NCI-H1105 (cell line): ENCODE measurements around the gene EHD4.

ENCODE experiments used
- DNase-seq: peaks from one replicate; lab custom pipeline; 2025; lab: John Stamatoyannopoulos, UW

Gene EHD4

DNA sequence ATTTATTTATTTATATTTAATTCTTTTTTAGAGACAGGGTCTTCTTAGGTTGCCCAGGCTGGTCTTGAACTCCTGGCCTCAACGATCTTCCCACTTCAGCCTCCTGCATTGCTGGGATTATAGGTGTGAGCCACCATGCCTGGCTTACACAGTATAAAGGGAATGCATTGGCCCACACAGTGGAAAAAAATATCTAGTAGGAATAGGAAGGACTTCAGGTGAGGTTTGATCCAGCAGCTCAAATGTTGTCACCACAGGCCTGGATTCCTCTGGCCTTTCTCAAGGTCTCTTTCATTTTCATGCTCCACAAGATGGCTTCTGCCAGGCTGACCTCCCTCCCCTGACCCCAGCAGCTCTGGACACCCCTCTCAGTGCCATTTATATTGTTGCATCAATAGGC is 76.4 kb downstream of the EHD4 start:
- DNase-seq: no peak

DNA sequence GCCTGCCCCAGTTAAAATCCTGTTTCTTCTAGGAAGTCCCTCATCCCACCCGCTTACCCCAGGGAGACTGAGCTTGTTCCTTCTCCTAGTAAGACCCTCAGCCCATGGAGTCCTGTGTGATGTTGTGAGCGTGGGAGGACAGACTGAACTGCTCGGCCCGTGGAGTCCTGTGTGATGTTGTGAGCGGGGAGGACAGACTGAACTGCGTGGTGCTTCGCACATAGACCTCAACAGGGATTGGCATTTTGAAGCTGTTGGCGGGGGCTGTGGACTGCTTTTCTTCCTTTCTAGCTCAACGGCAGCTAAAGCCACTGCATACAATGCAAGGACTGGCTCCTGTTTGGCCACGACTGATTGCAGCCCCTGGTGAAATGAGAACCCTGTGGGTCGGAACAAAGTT is 76.9 kb downstream of the EHD4 start:
- DNase-seq: no peak

DNA sequence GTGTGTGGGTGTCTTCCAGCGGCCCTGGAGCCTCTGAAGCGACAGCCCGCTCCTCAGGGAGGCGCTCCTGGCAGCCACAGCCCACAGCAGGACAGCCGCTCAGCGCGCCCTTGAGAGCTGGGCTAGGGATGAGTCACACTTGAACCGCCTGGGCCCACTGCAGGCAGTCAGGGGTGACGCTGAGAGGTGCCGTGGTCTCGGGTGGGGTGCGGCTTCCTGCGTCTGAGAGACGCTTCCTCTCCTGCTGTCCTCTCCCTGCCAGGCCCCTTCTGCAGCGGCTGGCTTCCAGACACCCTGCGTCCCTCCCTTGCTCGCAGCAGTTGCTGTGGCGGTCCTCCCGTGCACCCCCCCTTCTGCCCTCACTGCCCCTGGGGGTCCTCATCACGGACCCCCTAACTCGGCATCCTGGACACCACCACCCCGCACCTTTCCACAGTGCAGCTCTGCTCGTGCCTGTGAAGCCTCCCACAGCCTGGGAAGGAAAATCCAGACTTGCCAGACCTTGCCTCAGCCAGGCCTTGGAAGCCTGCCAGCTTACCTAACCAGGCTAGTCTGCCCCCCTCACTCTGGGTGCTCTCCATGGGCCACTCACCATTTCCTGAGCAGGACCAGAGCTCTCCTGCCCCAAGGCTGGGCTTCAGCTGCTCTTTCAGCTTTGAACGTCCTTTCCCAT is 77.4 kb downstream of the EHD4 start:
- peak; percentile 45 for DNase-seq

DNA sequence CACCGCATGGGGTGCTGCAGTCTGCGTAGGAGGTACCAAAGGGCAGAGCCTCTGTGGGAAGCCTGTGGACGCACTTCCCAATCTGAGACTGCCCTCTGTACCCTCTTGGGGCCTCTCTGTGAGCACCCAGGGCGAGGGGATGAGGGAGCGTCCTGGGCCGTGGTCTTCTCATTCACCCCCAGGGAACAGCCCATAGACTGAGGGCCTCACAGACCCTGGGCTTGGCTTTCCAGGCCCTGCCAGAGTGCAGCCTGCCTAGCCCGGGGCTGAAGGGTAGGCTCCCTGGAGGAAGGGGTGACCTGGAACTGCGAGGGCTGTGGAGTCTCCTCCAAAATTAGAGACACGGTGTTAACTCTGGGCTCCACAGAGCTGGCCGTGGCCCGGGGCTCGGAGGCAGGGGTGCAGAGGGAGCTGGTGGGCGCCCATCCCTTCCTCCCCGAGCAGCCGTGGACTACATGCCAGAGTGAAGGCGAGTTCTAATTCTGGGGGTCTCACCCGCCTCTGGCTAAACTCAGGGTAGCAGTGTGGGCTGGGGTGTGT is 78.0 kb downstream of the EHD4 start:
- no peak for DNase-seq

DNA sequence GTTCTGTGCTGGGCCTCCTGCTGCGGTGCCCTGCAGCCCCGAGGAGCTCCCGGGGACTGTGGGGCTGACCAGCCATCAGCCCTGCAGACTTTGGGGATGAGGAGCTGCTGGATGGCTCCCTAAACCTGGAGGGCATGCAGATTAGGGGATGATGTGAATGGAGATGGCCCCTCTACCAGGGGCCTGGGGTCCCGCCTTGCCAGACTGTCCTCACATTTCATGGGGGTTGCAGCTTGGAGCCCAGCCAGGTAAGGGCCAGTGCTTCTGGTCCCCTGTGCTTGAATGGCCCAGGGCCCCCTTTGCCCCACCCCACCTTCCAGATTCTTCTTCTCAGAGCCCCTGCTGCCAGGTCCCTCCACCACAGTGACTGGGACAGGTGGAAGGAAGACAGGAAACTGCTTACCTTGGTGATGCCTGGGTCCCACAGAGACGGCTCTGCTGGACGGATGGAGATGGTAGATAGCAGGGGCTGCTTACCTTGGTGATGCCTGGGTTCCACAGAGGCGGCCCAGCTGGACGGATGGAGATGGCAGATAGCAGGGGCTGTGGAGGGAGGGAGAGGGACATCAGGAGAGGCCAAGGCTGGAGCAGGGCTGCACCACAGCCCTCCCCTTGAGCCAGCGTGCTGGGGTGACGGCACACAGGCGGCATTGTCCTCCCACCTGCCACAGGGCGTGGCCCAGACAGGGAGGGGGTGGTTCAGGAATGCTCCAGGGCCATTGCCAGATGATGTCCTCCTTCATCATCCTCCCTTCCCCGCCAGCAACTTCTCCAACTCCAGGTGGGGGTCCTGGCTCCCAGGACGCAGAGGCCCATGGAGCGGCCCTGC is 78.7 kb downstream of the EHD4 start, which contains the start of gene SPTBN5:
SPTBN5 (minus strand) TSS at position 632 of the 829 bp plus-strand sequence; CDS start at position 76, 556 bp downstream.
- no peak for DNase-seq

DNA sequence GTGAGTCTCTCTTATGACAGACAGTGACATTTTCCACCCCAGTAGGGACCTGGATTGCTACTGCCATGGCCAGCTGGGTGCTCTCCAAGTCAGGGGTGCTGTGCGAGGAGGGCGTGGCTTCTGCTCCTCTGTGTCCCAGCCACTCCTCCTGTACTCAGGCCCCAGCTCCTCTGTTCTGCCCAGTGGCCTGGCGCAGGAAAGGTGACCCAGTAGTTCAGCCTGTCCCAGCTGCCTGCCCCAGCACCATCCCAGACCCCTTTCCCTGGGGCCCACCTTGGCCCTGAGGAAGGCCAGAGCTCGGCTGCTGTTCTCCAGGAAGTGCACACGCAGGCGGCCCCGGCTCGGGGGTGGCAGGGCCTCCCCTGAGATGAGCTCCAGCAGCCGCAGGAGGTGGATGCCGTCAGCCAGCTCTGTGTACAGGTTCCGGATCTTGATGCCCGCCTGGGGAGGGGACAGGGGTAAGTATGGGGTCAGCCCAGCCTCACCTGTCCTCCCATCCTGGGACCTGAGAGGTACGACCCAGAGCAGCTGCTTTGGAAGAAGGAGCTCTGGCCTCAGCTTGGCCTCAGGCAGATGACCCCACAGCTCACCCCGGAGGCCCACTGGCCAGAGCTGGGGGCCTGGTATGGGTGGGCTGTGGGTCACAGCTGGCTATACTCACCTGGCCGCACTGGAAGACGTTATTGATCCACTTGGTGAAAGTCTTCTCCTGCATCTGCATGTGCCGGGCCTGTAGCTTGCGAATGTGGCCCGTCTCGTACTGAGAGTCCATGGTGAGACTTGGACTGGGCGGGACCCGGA is 79.5 kb downstream of the EHD4 start:
- DNase-seq: no peak

DNA sequence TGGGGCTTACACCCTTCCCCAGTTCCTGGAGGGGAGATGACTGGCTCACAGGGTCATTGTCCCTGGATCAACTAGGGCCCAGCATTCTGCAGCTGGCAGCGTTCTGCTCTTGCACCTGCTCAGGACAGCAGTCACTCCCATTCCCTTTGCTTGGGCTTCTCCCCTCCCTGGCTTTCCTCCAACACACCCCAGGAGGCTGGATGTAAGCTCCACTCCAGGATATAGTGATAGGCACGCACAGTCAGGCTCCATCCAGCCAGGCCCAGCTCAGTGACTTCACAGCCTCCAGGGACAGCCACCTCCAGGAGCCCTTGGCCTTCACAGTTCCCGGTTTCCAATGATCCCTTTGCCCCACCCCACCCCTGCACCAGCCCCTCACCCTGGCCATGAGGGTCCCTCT is 80.4 kb downstream of the EHD4 start:
- DNase-seq: peak; percentile 78

DNA sequence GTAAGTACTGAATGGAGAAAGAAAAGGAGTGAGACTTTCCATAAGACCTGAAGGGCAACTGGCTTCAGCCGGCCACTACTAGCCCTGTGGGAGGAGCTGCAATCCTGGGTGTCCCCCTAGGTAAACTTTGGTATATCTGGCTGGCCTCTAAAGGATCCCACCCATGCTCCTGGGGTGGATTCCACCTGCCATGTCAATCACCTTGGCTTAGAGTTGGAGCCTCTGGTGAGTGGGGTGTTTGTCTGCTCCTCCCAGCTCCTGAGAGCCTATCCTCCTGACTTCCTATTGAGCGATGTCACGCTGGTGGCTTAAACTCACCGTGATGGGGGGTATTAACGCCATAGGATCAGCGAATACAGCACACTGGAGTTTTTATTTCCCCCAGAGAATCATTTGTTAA is 81.1 kb downstream of the EHD4 start:
- no peak for DNase-seq

DNA sequence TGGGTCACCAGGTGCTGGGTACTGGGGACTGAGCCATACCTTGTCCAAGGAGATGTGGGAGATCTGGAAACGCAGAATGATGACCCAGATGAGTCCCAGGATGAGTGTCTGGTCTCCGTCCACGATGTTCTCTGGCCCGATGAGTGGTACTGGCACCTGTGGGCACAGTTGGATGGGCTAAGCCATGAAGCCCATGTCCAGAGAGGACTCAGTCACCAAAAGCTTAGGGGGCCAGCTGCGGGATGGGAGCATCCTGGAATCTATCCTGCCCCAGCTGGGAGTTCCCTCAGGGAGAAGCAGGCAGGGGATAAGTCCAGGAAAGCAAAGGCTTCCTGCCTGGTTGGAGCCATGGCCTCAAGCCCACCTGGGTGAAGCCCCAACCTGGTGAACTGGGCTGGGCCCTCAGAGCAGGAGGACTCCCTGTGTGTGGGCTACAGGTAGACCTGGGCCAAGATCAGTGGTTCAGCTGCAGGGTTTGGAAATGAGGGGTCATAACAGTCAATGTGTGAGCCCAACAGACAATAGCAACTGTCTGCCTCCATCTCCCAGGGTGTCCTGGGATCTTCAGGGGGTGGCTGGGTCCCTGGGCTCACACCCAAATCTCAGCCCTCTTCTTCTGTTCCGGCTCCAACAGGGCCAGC is 82.2 kb downstream of the EHD4 start:
- DNase-seq: no peak

DNA sequence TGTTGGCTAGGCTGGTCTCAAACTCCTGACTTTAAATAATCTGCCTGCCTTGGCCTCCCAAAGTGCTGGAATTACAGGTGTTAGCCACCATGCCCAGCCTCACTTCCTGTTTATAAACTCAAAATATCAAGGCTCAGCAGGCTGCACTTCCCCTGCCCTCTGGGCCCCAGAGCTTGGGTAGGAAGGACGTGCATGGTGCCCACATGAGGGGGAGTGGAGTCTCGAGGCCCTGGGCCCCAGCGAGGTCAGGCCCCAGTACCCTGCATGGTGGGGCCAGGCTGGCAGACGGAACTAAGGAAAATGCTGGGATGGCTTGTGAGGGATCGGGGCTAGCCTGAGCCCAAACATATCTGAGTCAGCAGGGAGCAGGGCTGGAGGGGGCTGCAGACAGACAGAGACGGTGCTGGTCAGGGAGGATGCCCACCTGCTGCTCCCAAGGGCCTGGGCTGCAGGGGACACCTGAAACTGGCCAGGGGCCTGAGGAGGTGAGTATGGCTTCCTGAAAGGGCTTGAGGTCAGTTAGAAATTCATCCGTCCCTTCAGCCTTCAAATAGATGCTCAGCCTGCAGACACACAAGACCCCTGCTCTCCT is 83.6 kb downstream of the EHD4 start:
- no peak for DNase-seq

DNA sequence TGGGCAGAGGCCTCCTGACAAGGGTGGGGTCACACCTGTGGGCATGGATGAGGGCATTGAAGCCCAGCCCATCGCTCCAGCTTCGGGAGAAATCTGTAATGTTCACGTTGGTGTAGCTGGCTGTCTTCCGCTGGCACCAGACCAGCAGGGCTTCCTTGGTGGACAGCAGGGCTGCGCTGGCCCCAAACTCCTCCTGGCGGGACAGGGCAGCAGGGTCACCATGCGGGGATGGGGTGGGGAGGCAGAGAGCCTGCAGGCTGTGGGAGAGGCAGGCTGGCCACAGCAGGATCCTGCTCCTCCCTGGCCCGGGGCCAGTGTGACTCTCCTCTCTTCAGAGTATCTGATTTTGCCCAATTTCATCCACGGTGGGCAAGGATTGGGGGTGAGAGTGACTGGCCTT is 84.5 kb downstream of the EHD4 start:
- DNase-seq: no peak

DNA sequence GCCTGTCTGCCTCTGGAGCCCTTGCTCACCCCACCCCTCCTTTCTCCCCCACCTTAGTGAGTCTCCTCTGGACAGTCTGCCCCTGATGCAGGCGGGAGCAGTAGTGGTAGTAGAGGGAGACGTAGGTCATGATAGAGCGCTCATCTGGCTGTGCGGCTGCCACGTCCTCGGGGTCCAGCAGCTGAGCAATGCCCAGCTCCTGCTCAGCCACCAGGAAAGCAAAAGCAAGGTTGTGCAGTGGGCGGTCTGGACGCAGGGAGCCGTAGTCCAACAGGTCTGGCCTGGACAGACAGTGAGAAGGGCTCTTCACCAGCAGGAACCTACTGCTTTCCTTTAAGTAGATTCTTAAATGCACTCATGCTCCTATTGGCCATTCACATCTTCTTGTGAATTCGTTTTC is 85.2 kb downstream of the EHD4 start:
- DNase-seq: no peak

DNA sequence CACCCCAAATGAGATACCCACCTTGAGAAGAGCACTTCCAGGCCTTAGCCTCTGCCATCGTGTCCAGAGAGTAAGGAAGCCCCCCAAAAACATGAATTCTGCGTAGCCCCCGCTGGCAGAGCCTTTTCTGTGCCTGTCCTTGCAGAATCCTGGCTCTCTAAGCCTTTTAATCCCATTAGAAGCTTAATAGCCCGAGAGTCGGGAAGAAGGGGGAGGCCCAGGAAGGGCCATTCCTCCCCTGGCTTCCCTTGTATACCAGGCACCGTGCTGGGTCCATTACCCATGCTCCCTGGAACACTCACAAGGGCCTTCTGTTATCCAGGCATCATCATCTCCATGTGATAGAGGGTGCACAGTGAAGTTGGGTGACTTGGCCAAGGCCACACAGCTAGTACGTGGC is 85.6 kb downstream of the EHD4 start:
- DNase-seq: no peak

DNA sequence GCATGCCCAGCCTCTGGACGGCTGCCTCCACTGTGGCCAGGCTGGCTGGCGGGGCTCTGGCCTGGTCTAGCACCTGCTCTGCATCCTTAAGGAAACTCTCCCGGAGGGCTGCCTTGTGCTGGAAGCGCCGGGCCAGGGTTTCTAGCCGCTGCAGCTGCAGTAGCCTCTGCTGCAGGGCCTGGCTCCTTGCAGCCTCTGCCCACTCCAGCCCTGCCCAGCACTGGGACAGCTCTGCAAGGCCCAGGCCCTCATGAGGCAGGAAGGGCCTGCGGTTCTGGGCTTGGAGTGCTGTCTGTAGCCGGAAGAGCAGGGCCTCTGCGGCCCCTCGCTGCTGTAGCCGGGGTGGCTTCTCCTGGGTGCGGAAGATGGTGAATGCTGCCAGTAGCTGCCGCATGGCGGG is 86.5 kb downstream of the EHD4 start:
- no peak for DNase-seq

DNA sequence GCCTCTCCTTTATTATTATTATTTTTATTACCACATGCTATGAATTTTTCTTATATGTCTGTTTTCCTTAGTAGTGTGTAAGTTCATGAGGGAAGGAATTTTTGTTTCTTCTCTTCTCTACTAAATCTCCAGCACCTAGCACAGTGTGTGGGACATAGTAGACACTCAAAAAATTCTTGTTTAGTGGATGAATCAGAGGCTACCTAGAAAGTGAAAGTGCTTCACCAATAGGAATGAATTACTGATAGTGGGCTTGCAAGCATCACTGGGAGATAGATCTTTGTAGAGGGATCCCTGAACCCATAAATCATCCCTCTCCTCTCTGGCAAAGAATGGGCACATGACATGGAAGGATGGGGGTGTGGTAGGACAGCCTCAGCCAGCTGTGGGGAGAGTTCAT is 87.0 kb downstream of the EHD4 start:
- no peak for DNase-seq

DNA sequence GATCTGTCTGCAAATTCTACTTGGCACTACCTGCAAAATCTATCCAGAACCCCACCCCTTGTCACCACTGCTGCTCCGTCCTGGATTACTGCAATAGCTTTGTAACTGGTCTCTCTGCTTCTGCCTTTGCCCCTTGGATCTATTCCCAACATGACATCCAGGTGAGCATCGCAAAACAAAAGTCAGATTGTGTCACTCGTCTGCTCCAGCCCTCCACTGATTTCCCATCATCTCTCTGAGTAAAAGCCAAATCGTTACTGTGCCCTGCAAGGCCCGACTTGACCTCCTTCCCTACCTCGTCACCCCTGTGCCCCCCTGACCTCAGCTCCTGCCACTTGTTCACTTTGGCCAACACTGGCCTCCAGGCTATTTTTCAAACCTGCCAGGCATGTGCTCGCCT is 87.9 kb downstream of the EHD4 start:
- DNase-seq: no peak

DNA sequence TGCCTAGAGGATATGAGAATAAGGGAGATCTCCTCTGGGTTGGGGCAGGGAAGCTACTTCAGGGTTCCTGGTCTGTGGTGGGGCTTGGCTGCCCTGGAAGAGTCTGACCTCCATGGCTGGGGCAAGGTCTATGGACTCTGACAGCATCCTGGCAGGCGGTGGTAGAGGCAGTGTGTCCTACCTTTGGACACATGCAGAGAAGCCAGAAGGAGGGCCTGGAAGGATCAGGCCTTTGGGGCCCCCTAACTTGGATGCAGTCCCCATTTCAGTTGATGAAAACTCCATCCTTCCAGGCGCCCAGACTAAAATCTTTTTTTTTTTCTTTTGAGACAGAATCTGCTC is 88.9 kb downstream of the EHD4 start:
- no peak for DNase-seq

DNA sequence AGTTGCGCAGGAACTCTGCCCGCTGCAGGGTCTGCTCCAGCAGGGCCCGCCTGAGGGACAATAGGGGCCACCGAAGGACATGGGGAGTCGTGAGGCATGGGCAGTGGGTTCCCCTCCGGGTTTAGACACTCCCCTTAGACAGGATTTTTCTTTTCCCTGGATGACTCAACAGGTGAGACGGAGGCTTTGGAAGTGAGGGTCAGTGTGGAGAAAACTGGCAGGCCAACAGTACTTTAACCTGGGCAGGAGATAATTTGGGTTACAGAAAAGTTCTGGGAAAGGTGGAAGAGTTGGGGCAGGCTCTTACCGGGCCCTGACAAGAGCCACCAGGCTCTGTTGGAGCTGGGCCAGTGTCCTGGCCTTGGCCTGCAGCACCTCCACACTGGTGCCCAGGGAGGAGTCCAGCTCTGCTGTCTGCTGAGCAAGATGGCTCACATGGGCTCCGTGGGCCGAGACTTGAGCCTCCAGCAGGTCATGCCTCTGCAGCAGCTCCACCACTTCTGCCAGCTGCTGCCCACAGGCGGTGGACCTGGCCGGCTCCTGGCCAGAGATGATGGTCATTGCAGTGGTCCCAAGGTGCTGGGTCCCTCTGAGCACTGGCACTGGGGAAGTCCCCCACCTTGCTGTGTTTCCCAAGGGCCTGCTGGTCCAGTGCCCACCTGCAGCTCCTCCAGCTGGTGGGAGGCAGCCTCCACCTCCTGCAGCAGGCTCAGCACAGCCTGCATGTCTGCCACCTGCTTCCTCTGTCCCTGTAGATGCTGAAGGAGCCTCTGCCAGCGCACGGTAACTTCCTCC is 89.5 kb downstream of the EHD4 start:
- no peak for DNase-seq

DNA sequence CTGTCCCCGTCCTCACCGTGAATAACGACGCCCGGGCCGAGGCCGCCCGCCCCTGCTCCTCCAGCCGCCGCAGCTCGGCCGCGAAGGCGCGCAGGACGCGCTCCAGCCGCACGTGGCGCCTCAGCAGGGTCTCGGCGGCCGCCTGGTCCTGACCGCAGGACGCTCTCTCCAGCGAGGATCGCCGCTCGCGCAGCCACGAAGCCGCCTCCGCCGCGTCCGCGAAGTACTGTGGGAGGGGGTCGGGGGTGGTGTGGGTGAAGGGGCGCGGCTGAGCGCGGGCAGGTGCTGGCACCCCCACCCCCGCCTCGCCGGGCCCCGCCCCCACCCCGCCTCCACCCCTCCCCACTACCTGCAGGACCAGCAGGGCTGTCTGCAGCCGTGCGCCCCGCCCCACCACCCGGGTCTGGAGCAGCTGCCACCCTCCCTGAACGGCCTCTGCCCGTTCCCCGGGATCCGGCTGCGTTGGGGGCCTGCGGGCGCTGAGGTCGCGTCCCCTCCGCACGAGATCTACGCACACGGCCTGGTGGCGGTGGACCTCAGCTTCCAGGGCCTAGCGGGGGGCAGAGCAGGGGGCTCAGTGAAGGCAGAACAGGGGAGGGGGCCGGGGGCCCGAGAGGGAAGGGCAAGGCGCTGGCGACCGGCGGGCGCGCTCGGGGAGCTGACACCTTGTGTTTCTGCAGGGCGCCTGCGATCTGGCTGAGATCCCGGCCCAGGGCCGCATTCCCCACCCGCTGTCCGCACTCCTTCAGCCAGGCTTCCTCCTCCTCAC is 90.3 kb downstream of the EHD4 start:
- DNase-seq: no peak

DNA sequence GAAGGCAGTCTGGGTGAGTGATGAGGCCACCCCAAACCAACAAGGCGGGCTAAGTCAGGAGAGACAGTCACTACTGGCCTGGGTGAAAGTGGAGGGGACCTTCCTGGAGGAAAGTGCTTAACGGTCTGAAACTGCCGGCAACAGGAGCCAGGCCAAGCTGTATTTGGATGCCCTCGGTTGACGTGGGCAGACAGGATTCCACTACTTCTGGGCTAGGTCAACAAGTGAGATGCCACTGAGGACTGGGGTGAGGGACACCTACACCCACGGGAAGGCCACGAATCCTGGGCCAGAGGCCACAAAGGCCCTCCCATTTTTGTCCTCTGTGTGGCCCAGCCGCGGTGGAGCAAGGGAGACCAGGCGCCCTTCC is 90.8 kb downstream of the EHD4 start:
- DNase-seq: no peak
